CD4-positive, alpha-beta T cell treated with Interleukin-6 at 100 ng/mL for 8 hours (primary cell): ENCODE data around the gene CCSER1.

Experiments
- DNase-seq: peaks from one replicate; pipeline ENCODE4 v3.0.0-alpha.2; 2020; ENCODE audit warnings: mixed read lengths, low spot score

CCSER1 gene

DNA sequence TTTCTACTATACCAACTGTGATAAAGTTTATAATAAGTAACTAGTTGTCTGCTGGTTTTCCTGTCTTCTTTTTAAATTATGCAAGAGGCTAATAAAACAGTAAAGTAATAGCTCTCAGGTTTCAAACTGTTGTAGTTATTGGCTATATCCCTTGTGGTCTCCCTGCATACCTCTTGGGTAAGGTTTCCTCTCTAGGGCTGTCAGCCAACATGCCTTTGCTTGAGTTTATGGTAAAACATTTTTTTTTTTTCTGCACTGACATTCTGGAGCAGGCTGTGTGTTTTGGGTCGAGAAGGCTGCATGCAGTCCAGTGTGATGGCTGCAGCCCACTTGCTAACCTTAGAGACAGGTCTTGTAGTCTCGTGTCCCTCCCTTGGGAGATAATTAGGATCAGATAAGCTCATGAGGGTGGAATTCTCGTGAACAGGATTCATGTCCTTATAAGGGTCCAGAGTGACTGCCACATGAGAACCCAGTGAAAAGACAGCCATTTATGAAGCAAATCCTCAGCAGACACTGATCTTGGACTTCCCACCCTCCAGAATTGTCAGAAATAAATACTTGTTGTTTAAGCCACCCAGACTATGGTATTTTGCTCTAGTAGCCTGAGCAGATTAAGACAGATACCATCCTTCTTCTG lies 831.2 kb downstream of the CCSER1 start:
- DNase-seq = no peak

DNA sequence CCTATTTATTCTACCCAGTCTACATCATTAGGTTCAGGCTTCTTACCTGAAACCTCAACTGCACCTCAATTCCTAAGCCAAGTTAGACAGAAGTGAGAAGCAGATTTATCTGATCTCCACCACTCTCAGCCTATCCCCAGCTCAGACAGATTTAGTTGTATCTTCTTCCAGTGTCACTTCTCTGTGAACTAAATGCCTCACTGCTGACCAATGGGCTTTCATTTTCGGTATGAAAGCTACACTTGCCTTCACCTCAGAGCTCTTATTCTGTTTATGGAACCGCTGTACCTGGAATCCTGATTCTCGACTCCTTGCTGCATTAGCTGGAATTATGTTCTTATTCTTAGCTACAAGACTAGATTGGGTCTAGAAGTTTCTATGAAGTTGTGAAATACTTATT lies 833.2 kb downstream of the CCSER1 start:
- no peak for DNase-seq

DNA sequence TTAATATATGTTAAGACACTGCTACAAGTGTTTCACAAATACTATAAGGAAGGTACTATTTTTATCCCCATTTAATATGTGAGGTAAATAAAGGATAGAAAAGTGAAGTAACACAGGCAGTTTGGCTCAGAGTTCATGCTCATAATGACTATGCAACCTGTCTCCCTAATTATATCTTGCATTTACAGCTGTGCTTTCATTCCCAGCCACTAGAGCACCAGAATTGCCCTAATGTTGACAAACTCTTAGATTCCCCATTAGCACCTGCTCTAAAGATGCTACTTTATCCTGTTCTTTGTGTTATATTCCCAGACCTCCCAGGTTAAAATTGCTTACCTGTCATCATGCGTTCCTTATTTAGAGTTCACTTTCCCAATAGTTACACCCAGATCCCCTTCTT lies 833.6 kb downstream of the CCSER1 start:
- DNase-seq = no peak

DNA sequence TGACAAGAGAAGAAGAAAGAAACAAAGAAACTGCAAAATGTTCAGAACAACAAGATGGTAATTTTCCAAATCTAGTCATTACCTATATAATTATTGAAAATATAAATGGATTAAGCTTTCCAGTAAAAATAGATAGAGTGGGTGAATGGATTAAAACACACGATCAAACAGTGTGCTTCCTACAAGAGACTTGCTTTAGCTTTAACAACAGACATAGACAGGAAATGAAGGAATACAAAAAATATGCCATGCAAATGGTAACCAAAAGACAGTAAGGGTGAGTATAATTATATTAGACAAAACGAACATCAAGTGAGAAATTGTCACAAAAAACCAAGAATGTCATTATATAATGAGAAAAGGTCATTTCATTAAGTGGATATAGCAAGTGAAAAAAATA lies 842.8 kb downstream of the CCSER1 start:
- no peak for DNase-seq

DNA sequence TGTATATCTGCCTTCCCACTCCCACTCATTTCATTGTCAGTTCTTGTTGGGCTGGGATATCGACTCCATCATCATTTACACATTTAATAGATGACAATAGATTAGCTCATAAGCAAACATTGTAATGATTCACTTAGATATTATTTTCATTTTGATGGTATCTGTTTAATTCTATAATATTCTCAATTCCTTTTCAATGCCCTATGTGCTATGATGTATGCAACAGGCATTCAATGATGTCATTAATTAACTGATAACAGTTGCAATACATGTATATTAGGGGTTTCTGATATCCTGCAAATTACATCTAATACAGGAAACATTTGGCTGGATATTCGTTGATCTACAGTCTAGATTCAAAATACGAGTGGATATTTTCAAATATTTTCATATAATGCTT lies 850.5 kb downstream of the CCSER1 start:
- DNase-seq = no peak

DNA sequence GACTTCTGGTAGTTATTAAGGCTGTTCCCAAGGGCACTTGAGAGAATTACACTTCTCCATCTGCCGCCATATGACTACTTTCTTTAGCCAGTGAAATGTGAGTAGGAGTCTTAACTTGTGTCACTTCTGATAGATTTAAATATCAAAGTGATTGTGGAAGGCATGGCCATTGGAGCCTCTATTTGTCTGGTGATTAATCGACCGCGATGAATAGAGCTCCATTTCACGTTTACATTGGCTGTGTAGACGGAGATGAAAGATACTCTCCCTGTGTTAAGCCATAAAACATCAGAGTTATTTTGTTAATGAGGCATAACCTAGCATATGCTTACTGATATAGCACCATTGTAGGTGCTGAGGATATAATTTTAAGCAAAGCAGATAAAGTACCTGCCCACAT lies 852.4 kb downstream of the CCSER1 start:
- DNase-seq = no peak

DNA sequence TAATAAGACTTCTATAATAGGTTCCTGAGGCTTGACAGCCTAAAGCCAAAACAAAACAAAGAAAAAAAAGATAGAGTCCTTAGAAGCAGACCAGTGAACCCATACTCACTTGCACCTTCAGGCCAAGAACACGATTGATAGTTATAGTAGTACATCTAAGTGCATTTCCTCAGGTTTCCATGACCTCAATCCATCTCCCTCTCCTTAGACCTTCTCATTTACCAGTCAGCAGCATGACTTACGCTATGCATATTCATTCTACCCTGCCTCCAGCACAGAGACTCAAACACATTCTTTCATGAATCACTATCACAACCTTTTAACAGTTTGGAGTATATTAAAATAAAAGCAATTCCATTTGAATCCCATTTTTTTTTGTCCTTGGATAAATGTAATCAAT lies 855.6 kb downstream of the CCSER1 start:
- no peak for DNase-seq

DNA sequence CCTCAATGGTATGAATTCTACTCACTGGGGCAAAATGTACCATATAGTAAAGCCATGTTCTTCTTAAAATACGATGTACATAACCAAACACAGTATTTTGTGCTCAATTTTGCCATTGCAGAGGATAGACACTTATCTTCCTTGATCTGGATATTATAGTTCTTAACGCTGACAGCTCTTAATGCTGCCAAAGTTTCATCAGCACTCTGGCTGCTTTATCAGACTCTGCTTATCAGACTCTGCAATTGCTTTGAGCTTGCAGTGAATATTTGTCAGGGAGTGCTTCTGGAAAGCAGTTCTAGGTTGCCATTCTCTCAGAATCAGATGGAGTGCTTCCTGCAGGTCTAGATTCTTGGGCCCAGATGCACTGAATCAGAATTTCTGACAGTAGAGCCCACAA lies 863.1 kb downstream of the CCSER1 start:
- DNase-seq = no peak

DNA sequence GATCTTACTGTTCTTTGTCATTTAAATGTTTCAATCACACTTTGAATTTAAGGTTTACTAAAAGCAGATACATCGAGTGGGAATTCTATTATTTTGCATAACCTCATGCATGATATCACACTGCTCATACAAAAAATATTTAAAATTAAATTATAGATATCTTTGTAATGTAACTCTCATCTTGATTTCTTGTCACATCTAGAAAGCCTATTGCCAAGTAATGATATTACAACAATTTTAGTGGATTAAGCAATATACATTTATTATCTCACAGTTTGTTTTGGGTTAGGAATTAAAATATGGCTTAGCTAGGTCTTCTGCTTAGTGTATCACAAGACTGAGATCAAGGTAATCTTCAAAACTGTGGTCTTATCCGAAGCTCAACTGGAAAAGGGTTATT lies 865.0 kb downstream of the CCSER1 start:
- DNase-seq = no peak

DNA sequence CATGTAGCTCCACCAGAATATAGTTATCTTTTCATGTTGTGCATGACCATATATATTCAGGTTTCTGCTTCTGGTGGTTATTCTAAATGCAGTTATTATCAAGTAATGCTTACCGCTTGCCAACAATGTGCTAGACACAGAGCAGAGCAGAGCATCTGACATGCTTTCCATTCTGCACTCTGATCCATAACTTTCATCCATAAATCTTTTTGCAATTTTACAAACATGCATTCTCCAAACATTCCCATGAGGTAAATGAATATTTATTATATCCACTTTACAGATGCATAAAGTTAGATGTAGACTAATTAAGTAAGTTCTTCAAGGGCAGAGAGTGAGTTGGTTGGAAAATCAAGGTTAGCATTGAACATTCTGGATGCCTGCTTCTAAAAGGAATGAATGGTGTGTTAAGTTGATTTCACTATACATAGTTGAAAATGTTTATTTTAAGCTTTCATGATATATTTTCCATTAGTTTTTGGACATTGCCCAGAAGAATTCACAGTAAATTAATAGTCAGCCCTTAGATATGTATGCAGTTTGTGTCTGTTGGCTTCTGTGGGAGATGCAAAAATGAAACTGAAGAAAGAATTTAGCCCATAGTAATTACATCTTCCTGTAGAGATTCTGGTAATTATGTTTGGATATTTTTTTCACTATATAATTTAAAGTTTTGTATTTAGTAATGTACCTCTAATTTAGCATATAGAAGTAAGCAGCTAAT lies 867.8 kb downstream of the CCSER1 start:
- no peak for DNase-seq

DNA sequence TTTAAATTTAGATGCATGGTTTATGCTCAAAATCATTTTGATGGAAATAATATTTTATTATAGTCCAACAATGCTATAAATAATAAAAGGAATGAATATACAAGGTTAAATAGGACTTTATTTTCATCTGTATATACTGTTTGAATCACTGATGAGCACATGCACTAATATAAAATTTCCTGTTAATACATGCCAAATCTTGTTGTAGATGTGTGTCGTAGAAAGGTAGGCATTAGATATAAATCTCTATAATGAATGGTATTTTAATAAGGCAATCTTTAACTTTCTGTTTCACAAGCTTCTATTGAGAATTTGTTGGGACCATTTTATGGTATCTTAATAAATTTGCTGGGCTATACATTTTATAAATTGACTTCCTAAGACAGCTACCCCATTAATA lies 868.8 kb downstream of the CCSER1 start:
- DNase-seq = no peak

DNA sequence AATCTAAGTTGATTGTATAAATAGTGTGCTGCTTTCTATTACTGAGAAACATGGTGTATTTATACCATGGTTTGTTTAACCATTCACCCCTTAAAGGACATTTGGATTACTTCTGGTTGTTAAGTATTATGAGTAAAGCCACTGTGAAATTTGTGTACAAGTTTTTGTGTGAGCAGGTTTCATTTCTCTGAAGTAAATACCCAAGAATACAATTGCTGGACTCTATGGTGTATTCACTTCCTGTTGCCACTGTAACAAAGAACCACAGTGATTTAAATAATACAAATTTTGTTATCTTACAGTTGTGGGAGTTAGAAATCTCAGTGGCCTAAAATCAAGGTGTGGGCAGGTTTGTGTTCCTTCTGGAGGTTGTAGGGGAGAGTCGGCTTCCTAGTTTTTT lies 869.6 kb downstream of the CCSER1 start:
- no peak for DNase-seq

DNA sequence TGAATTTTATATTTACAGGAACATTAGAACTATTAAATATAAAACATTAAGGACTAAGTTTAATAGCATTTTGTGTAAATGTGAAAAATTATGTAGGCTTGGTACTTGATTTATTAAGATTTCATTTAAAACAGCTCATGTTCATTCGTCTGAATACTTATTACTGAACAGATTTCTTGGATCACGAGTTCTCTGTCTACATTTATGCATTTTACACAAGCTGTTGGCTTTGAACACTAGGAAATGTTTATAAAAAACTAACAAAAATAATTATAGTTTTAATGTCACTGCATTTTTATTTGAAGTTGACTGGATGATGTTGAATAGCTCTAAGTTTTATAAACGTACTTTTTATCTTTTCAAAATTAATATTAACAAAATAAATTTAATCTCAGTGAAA lies 888.7 kb downstream of the CCSER1 start:
- DNase-seq = no peak

DNA sequence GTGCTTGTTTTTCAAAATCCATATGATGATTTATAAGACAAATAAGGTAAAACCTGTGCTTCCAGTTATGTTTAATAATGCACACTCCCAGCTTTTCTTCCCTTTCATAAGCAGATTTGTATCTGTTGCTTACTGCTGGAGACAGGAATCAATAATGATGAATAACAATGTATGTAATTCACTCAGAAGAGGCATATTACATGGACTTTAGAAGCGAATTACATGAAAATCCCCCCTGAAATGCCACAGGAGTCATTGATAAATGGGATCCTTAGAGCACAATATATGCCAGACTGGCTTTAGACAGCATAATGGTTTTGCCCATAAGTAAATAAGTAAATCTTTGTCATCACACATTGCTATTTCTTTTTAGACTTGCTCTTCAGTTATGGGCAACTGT lies 892.3 kb downstream of the CCSER1 start:
- DNase-seq = no peak

DNA sequence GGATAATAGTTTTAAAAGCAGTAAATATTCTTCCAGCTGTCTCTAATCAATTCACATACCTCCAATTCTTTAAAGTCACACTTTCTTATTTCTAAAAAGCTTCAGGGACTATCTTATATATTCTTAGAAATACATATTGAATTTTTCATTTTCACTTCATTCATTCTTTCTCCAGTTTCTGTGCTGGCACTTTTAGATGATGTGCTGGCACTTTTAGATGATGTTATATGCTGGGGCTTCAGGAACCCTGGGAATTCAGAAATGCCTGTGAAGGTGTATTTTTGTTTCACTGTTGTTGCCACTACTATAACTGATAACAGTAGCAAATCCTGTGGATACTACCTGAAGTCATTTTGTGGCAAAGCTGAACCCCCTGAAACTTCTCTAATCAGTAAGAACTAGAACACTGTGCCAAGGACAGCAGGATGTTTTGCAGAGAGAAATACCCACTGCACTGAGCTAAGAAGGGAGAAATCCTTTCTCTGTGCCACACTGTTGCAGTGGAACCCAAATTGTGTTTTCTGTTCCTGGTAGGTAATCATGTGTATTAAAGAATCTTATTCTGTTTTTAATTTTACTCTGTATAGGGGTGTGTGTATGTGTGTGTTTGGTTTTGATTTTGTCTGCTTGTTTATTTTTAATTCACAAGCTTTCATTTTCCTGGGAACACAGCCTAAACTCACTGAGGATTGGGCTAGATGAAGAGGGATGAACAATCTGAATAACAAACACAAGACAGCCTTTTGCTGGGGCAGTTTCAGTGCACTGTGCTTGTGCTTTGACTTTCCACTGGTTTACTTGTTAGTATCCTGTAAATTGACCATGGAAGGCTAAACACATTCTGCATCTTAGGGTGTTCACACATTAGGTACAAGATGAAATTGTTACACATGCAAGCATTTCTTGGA lies 898.3 kb downstream of the CCSER1 start:
- DNase-seq = no peak

DNA sequence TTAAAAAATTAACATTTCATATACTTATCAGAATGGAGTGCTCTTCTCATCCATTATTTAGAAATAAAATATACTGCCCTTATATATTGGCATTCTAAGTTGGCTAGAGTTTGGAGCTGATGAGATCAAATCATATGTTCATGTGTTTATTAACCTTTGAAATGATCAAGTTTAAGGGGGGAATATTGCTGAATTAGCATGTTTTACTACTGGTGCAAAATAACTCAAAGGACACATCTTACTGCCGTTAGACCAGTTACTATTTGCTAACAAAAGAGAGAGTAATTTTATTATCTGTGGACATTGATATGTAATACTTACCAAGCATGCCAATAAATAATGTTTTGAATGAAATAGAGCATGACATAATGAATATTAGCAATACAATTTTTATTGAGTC lies 901.0 kb downstream of the CCSER1 start:
- no peak for DNase-seq

DNA sequence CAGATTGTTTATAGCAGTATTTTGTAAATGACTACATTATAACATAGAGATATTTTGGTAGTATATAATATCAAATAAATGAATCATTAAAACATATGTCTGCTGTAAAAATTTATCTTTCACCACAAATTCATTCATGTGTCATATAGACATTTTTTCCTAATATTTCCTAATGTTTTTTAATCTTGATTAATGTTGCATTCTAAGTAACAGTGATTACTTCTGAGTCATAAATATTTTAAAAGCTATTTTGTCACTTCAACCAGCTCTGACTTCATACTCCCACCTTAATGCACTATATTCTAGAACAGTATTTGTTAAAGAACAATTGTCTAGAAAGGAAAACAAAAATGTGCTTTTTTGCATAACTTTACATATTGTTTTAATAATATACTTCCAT lies 904.6 kb downstream of the CCSER1 start:
- DNase-seq = no peak

DNA sequence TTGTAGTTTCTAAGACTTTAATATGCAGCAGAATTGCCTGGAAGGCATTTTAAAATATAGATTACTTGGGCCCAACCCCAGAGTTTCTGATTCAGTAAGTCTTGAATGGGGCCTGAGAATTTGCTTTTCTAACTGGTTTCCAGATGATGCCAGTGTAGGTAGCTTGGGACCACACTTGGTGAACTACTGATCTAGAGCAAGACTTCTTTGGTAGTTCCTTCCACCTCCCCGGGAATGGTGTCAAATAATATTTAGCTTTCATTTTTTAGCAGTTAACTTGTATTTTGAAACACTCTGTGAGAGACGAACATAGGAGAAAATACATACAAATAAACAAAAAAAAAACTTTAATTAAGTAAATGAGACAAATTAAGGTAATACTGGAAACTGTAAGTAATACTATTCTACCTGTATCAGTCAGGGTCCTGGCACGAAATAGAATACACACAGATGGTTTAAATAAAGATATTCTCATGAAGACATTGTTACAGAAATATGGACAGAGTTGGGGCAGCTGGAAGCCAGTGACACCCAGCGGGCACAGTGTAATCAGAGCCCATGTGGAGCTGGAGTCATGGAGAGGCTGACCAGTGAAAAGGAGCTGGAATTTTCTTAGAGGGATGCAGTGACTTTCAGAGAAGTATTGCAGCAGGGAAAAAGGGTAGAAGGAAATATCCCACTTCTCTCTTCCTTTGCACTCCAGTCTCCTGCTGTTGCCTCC lies 905.7 kb downstream of the CCSER1 start:
- no peak for DNase-seq

DNA sequence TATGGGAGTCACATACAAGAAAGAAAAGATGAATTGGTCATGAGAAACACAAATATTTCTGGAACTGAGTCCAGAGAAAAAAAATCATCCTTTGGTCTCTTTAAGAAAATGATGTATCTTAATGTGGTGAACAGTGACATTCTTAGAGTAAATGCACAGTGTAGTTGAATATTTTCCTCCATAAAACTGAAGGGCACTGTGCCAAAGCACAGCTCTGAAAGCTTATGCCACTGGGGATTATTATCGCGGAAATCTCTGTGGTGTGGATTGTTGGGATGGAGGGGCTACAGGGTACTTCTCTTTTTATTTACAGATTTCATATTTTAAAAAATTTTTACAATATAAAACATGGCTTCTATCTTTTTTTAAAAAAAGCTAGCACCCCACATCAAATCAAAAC lies 908.1 kb downstream of the CCSER1 start:
- no peak for DNase-seq

DNA sequence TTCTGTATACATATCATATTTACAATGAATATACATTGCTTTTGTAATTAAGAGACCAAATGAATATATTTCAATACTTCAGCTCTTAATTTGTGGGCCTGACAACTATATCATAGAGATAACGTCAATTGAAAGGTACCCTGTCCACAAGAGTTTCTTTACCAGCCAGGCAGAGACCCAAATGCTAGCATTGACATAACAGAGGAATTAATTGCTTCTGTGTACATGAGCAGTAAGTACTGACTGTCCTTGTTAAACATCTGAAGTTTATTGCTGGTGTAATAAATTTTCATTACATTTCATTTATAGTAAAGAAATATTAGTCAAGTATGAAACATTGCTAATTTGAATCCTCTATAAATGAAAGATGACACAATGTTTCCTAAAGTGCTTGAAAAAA lies 910.8 kb downstream of the CCSER1 start:
- no peak for DNase-seq

DNA sequence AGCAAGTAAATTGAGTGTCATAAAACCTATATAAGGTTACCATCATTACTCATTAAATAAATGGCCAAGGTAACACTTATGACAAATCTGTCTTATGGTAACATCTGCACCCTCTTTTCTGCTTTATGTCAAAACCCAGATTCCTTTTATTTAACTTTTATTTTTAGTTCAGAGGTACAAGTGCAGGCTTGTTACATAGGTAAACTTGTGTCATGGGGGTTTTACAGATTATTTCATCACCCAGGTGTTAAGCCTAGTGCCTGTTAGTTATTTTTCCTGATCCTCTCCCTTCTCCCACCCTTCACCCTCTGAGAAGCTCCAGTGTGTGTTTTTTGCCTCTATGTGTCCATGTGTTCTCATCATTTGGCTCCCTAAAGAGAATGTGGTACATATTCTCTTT lies 930.7 kb downstream of the CCSER1 start:
- DNase-seq = no peak

DNA sequence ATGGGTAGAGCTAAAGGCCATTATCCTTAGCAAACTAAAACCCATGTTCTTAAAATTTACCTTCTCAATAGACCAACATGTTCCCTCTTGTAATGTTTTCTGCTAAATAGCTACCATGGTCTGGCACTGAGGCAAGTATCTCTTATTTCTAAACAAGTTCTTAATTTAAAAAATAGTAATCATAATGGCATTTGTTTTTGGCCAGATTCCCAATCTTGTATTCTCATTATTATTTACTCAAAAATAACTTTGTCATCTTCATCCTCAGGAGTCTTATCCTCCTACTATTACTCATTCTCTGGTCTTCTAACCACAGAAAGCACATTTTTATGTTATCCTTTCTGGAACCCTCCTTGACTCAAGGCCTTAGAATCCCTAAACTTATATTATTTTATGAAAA lies 931.2 kb downstream of the CCSER1 start:
- DNase-seq = no peak
